Gastroesophageal sphincter (tissue), 2 donors: ENCODE results near the gene TRMT44.

Source experiments
- EP300 ChIP-seq: sonication (generic); formaldehyde crosslinking; IDR thresholded peaks from one replicate; pipeline ENCODE4 v1.6.1; 2017; ENCODE audit warnings: antibody characterized with exemption, mild to moderate bottlenecking
- POLR2AphosphoS5 ChIP-seq: sonication (generic); formaldehyde crosslinking; IDR thresholded peaks from one replicate; pipeline ENCODE4 v1.6.1; 2017; ENCODE audit warnings: antibody characterized with exemption

DNA sequence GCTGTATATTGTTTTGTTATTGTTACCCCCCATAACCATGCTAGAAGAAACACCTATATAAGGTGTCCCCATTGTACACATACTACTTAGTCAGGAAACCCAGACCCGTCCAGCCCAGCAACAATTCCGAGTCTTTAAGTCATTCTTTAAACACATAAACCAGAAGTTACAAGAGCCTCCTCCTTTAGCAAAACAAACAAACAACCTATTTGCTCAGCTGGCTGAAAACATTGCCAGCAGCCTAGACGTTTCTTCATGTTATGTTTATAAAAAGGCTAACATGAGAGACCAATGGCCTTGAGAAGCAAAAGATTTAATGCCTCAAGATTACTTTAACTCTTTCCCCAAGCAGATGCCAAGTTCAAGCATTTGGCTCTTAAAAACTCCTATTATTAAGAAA, 1.4 kb upstream of the TRMT44 start:
- TF ChIP-seq EP300, result no peak
- TF ChIP-seq POLR2AphosphoS5, result no peak
